NCI-H2171 (cell line): ENCODE data around the gene KREMEN2.
"Not testable (repeated sequence)": the region's sequence is repeated elsewhere in the genome, so short reads cannot be mapped to it uniquely, and the experiment has no call there.

Source experiments
- DNase-seq: peaks from one replicate; lab custom pipeline; 2025; lab: John Stamatoyannopoulos, UW

KREMEN2 gene, protein sequence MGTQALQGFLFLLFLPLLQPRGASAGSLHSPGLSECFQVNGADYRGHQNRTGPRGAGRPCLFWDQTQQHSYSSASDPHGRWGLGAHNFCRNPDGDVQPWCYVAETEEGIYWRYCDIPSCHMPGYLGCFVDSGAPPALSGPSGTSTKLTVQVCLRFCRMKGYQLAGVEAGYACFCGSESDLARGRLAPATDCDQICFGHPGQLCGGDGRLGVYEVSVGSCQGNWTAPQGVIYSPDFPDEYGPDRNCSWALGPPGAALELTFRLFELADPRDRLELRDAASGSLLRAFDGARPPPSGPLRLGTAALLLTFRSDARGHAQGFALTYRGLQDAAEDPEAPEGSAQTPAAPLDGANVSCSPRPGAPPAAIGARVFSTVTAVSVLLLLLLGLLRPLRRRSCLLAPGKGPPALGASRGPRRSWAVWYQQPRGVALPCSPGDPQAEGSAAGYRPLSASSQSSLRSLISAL

GRCh38 chr16:2963723-2964474 is at the start of gene KREMEN2:
Gene KREMEN2, plus strand, starts transcription at chr16:2964275. Its CDS starts 246 bp downstream, at chr16:2964521.
- peak; percentile 63 for DNase-seq

DNA sequence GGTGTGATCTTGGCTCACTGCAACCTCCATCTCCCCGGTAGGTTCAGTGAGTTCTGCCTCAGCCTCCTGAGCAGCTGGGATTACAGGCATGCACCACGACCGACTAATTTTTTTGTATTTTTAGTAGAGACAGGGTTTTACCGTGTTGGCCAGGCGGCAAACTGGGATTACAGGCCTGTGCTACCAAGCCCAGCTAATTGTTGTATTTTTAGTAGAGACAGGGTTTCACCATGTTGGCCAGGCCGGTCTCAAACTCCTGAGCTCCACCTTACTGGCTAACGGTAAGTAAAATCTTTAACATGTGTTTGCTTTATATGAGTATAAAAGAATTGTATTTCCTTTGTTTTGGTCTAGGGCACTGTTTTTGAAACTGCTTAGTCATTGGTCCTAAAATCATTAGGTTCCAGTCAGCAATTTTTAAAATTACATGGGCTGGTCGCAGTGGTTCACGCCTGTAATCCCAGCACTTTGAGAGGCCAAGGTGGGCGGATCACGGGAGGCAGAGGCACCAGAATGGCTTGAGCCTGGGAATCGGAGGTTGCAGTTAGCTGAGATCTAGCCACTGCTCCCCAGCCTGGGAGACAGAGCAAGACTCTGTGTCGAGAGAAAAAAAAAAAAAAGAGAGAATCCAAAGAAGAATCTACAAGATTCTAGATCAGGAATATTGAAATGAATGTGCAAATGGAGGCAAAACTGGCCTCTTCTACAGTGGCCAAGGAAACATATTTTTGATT is 48.7 kb upstream of the KREMEN2 start:
- DNase-seq: no peak

GRCh38 chr16:2919511-2920255 is 44.4 kb upstream of the KREMEN2 start:
- DNase-seq: peak; percentile 56

DNA sequence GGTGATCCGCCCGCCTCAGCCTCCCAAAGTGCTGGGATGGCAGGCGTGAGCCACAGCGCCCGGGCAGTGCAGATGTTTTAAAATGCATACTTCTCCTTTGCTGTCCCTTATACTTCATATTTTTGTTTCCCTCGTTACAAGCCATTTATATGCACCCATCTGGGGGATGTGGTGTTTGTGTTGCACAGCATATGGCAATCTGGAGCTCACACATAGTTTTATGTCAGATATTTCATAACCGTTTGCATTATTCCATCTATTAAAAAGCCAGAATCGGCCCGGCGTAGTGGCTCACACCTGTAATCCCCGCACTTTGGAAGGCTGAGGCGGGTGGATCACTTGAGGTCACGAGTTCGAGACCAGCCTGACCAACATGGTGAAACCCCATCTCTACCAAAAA is 40.6 kb upstream of the KREMEN2 start:
- no peak for DNase-seq

- peak; percentile 47 for DNase-seq
Measured at GRCh38 chr16:2924901-2925755, 38.9 kb upstream of the KREMEN2 start.

- no peak for DNase-seq
Measured at GRCh38 chr16:2925951-2926649, 38.0 kb upstream of the KREMEN2 start.

DNA sequence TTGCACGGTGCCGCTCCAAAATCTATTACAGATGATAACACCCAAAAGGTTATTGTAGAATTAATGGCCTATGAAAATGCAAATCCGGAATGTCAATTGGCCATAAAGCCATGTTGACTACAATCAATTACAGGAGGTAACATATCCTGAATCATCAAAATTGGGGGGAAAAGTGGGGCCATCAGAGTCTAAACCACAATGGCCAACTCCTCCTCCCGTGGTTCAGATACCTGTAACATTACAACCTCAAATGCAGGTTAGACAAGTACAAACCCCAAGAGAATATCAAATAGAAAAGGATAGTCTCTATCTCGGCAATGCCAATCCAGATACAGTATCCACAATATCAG is 37.5 kb upstream of the KREMEN2 start:
- DNase-seq: no peak

DNA sequence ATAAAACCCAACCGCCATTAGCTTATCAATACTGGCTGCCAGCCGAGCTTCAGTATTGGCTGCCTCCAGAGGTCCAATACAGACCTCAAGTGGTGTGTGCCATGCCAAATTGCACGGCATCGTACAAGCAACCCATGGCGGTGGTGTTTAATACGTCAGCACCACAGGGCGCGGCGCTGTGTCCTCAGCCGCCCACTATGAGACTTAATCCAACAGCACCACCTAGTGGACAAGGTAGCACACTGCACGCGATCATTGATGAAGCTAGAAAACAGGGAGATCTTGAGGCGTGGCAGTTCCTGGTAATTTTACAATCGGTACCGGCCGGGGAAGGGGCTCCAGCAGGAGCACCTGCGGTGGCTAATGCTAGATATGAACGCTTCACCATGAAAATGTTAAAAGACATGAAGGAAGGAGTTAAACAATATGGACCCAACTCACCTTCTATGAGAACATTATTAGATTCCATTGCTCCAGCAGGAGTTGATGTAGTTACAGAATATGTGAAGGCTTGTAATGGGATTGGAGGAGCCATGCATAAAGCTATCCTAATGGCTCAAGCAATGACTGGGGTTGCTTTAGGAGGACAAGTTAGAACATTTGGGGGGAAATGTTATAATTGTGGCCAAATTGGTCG is 36.9 kb upstream of the KREMEN2 start:
- DNase-seq: peak; percentile 84

DNA sequence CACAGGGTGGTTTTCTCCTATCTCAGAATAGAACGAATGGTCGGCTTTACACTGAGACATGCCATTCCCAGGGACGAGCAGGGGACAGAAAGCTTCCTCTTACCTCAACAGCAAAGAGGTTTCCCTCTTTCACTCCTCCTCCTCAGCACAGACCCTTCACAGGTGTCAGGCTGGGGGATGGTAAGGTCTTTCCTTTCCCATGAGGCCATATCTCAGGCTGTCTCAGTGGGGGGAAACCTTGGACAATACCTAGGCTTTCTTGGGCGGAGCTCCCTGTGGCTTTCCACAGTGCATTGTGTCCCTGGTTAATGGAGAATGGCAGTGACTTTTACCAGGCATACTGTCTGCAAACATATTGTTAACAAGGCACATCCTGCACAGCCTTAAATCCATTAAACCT is 35.9 kb upstream of the KREMEN2 start:
- DNase-seq: not testable (repeated sequence)

DNA sequence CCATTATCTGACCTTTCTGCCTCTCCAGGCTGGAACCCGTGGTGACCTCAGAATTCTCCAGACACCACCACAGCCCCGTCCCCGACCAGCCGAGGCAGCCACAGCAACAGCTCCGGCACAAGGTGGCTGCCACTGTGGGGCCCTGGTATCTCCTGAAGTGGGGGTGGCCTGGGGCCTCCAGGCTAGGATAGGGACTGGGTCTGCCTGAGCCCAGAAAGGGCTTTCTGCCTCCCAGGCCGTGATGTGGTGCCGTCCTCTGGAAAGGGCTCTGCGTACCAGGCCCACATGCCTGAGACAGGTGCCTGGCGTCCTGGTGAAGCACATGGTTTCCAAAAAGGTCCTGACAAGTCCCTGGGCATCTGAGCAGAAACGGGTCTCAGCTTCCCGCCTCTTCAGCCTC is 35.3 kb upstream of the KREMEN2 start:
- no peak for DNase-seq

DNA sequence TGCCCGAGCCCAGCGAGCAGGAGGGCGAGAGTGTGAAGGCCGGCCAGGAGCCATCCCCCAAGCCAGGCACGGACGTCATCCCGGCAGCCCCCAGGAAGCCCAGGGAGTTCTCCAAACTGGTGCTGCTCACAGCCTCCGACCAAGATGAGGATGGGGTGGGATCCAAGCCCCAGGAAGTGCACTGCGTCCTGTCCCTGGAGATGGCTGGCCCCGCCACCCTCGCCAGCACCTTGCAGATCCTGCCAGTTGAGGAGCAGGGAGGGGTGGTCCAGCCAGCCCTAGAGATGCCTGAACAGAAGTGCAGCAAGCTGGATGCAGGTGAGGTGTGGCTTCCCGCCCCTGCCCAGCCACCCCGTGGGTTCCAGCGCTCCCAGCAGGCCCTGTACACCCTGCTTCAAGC is 34.4 kb upstream of the KREMEN2 start:
- DNase-seq: no peak

- DNase-seq: no peak
Measured at GRCh38 chr16:2930236-2930635, 33.8 kb upstream of the KREMEN2 start.

GRCh38 chr16:2931231-2931914 is 32.7 kb upstream of the KREMEN2 start:
- DNase-seq: not testable (repeated sequence)

GRCh38 chr16:2933136-2933535 is 30.9 kb upstream of the KREMEN2 start:
- DNase-seq: no peak

GRCh38 chr16:2933701-2934100 is 30.4 kb upstream of the KREMEN2 start:
- no peak for DNase-seq

DNA sequence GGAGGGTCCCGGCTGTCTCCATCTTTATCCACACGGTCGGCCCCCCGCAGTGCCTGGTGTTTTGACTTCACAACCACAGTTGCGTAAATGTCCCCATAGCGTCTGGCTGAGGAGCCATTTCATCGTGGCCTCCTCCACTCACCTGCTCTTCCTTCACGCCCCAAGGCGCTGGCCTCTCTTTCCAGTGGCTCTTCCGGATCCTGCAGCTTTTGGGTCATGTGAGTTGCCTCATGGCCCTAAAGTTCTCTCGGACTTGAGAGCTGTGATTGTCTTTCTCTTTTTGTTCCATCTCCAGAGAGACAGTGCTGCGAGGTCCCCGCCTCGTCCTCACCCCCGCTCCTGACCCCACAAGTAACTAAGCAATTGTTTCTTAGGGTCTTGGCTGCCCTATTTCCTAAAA is 29.6 kb upstream of the KREMEN2 start:
- DNase-seq: no peak

GRCh38 chr16:2936436-2937011 is 27.6 kb upstream of the KREMEN2 start:
- DNase-seq: no peak

- DNase-seq: no peak
Measured at GRCh38 chr16:2937170-2937569, 26.9 kb upstream of the KREMEN2 start.

GRCh38 chr16:2938206-2938605 is 25.9 kb upstream of the KREMEN2 start:
- no peak for DNase-seq
